Bone marrow (tissue), 2 donors: ENCODE data around the gene KCNAB3.
"Not testable (repeated sequence)": the region's sequence is repeated elsewhere in the genome, so short reads cannot be mapped to it uniquely, and the experiment has no call there.

ENCODE experiments used
- DNase-seq, 2 donors: peaks; one replicate each; lab custom pipeline; 2025; lab: John Stamatoyannopoulos, UW

Gene KCNAB3

GRCh38 chr17:7929158-7930023 is at the start of gene KCNAB3:
KCNAB3 (minus strand) TSS chr17:7929856; CDS start chr17:7929435, 421 bp downstream.
- no peak for DNase-seq

DNA sequence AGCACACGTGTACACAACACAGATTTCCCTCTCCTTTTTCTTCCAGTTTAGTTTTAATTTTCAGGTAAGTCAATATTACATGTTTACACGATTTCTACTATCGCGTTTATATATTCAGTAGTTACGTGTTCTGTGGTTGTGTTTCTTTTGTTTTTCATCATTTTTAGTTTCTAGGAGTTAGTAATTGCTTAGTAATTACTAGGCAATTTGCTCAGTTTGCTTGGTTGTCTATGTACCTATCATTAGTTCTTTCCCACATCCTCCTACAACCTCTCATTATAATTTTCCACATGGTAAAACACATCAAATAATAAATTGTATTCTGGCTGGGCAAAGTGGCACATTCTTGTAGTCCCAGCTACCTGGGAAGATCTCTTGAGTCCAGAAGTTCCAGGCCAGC is 48.1 kb upstream of the KCNAB3 start:
- no peak for DNase-seq

DNA sequence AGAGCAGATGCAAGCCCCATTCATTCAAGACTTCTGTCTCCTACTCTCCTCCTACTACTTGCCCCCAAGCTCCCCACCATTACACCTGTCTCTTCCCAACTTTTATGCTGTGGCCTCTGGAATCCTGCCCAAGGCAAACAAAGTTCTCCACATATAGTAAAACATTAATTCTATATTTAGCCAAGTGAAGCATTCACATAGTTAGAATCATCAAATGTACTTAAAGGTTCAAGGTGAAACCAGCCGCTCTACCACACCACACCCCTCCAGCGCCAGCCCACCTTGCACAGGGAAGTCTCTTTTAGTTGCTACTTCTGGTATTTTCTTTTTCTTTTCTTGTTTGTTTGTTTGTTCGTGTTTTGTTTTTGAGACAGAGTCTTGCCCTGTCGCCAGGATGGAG is 47.4 kb upstream of the KCNAB3 start:
- no peak for DNase-seq

- DNase-seq = no peak
Observed at GRCh38 chr17:7974638-7975131, 45.0 kb upstream of the KCNAB3 start.

GRCh38 chr17:7972131-7972785 is 42.6 kb upstream of the KCNAB3 start:
- no peak for DNase-seq

GRCh38 chr17:7971651-7972050 is 42.0 kb upstream of the KCNAB3 start:
- no peak for DNase-seq

DNA sequence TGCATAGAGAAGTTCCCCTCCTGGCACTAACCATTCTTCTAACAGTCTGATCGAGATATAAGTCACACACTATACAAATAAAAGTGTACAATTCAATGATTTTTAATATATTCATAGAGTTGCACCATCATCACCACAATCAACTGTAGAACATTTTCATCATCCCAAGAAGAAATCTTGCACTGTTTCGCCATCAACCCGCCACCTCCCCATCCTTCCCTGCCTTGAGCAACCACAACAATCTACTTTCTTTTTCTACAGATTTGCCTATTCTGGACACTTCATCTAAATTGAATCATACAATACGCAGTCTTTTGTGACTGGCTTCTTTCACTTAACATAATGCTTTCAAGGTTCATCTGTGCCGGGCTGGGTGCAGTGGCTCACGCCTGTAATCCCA is 39.8 kb upstream of the KCNAB3 start:
- no peak for DNase-seq

DNA sequence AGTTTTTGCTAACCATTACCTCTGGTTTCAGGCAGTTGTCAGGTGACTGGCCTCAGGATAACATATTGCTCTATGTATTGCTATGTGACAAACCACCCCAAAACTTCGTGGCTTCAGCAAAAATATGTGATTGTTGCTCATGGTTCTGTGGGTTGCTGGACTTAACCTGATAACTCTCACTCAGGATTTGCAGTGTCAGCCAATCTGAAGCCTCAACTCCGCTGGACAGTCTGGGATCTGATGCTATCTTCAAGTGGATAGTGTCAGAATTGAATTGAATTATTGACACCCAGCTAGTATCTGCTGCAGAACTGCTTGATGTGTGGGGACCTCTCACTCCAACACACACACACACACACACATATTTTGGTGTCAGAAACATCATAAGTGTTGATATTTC is 38.1 kb upstream of the KCNAB3 start:
- no peak for DNase-seq

DNA sequence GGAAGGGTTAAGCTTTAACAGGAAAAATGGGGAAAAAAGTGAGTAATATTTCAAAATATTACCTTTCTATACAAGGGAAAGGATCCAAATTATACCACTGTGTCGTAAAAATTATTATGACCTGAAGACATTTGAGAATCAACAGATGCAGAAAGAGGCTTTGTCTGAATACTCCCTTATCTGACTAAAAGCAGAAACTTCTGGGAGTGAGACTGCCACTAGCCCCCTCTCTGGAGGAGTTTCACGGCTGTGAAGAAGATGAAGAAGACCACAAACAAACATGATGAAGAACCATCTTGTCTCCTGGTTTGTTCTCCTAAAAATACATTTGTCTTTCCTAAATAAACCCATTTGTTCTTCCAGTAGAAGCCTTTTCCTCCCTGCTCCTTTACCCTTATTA is 31.8 kb upstream of the KCNAB3 start:
- no peak for DNase-seq

DNA sequence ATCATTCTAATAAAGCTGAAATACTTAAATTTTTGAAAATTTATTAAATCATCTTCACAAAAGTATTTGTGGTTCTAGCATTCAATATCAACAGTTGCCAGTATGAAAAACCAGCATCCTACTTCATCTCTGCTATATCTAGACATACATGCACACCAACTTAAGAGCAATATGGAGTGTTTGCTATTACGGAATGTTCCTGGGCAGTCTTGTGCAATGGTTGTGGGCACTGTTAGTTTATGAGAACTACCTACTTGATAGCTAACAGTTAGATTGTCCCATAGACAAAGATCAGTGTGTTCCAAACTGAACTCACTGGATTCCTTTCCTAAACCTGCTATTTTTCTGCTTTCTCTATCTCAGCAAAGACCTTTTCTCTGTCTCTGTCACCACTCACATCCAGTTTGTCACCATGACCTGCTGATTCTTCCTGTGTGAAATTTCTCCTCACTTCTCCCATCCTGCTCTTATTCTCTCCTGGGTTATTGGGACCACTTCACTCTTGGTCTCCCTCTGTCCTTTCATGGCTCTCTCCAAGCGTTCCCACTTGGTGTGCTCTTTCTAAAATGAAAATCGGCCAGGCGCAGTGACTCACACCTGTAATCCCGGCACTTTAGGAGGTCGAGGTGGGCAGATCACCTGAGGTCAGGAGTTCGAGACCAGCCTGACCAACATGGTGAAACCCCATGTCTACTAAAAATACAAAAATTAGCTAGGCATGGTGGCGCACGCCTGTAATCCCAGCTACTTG is 30.0 kb upstream of the KCNAB3 start:
- no peak for DNase-seq

DNA sequence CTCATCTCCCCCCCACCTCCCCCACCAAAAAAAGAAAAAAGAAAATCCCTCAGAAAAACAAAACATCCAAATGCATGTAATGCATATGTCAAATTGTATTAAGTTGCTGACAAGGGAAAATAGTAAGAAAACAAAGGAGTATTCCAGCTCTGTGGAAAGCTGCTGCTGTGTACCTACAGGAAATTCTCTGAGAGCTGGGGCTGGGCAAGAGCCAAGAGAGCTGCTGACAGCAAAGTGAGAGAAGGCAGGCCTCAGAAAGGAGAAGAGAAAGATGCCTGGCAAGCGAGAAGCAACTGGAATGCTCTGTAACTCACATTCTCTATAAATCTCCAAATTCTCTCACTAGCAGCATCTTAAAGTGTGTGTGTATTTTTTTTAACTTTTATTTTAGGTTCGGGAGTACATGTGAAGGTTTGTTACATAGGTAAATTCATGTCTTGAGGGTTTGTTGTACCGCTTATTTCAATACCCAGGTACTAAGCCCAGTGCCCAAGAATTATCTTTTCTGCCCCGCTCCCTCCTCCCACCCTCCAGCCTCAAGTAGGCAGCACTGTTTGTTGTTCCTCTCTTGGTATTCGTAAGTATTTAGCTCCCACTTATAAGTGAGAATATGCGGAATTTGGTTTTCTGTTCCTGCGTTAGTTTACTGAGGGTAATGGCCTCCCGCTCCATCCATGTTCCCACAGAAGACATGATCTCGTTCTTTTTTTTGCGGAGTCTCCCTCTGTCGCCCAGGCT is 26.7 kb upstream of the KCNAB3 start:
- DNase-seq = no peak

DNA sequence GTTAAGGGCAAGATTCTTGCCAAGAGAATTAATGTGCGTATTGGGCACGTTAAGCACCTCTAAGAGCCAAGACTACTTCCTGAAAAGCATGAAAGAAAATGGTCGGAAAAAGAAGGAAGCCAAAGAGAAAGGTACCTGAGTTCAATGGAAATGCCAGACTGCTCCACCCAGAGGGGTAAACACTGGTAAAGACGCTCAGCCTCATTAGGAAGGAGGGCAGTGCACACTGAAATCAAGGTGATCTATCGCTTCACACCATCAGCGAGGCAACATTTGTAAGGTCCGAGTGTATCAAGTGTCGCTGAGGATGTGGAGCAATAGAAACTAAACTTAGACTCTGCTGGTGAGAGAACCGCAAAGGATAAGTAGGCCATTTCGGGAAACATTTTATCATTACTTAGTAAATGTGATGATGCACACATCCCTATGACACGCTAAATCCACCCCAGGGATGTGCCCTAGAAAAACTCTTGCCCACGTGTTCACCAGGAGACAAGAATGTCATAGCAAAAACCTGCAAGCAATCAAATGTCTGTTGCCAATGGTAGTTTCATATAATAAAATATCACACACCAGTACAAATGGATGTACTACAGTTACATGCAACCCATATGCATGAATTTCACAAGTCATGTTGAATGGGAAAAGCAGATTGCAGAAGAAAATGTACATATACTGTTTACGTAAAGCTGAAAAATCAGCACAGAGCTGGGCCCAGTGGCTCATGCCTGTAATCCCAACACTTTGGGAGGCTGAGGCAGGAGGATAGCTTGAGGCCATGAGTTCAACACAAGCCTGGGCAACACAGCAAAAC is 26.0 kb upstream of the KCNAB3 start:
- DNase-seq = no peak

DNA sequence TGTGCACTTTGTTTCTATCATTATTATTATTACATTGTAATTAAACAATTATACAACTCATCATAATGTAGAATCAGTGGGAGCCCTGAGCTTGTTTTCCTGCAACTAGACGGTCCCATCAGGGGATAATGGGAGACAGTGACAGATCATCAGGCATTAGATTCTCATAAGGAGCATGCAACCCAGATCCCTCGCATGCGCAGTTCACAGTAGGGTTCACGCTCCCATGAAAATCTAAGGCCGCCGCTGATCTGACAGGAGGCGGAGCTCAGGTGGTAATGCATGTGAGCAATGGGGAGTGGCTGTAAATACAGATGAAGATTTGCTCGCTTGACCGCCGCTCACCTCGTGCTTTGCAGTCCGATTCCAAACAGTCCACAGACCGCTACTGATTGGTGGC is 23.6 kb upstream of the KCNAB3 start:
- DNase-seq = not testable (repeated sequence)

GRCh38 chr17:7951143-7951792 is 21.6 kb upstream of the KCNAB3 start:
- no peak for DNase-seq

DNA sequence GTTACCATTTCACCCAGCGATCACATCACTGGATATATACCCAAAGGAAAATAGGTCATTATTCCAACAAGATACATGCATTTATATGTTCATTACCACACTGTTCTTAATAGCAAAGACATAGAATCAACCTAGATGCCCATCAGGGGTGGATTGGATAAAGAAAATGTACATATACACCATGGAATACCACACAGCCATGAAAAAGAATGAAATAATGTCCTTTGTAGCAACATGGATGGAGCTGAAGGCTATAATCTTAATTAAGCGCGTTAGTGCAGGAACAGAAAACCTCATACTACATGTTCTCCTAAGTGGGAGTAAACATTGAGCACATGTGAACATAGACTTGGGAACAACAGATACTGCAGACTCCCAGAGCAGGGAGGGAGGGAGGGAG is 20.9 kb upstream of the KCNAB3 start:
- DNase-seq = no peak

GRCh38 chr17:7947651-7948050 is 18.0 kb upstream of the KCNAB3 start:
- no peak for DNase-seq

- DNase-seq = no peak
Observed at GRCh38 chr17:7946441-7946840, 16.8 kb upstream of the KCNAB3 start.

DNA sequence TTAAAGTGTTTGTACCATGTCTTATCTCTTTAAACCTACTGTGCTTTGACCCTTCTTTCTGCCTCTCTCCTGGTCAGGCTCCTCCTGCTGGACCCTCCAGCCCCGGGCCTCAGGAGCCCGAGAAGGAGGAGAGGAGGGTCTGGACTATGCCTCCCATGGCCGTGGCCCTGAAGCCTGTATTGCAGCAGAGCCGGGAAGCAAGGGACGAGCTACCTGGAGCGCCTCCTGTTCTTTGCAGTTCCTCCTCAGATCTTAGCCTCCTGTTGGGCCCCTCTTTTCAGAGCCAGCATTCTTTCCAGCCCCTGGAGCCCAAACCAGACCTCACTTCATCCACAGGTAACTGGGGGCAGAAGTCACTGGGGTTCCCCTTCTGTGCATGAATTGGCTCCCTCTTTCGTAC is 16.0 kb upstream of the KCNAB3 start:
- DNase-seq = no peak

DNA sequence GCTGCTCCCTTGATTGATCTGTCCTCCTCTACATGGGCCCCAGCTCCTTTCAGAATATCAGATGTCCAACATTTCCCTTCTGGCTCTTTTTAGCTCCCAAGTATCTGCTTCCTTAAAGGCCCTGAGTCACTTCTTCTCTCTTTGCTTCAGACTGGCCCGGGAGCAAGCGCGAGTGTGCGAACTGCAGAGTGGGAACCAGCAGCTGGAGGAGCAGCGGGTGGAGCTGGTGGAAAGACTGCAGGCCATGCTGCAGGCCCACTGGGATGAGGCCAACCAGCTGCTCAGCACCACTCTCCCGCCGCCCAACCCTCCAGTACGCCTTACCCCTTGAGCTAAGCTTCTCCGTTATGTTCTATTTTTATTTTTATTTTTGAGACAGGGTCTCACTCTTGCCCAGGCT is 14.7 kb upstream of the KCNAB3 start:
- DNase-seq = no peak

GRCh38 chr17:7943291-7943690 is 13.6 kb upstream of the KCNAB3 start:
- no peak for DNase-seq

DNA sequence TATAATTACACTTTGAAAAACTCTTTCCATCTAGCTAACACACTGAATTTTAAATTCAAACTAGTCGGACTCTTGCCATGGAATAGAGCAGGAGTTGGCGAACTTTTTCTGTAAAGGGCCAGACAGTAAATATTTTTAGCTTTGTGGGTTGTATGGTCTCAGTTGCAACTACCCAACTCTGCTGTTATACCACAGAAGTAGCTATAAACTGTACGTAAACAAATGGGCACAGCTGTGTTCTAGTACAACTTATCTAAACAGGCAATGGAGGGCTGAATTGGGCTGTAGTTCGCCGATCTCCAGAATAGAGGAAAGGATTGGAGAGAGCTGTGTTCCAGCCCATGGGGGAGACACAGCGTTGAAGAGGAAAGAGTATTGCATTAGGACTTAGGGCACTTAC is 11.1 kb upstream of the KCNAB3 start:
- DNase-seq = no peak
